Lower leg skin (tissue), 3 donors: ENCODE results near the gene KCND2.

Experiments used
- POLR2A ChIP-seq, 2 donors: fragments of 450-650 bp; IDR thresholded peaks; one replicate each; pipeline ENCODE4 v1.6.1; 2016 to 2017; ENCODE audit warnings: antibody characterized with exemption in 2 of 2, mild to moderate bottlenecking in 1 of 2, moderate library complexity in 1 of 2
- TF ChIP-seq, protein P1 (sequence below), 3 donors: fragments of 450-650 bp; IDR thresholded peaks; one replicate each; pipeline ENCODE4 v1.5.1; 2016; ENCODE audit warnings: antibody characterized with exemption in 3 of 3, mild to moderate bottlenecking in 3 of 3, moderate library complexity in 2 of 3

DNA sequence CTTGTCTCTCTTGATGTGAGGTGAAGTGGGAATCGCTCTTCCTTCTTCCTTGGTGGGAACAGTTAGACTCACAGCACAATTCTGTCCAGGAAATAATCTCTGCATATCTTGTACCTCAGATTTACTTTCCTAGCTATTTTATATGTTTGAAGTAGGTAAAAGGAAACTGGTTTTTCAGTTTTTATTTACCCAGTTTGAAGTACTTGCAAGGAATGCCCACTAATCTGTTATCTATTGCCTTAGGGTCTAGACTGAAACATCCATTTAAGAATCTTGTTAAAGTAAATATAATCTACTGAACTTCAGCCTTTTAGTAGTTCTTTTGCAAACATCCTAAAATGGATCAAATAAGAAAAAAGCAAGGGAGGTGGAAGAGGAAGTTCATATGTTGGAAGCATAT is 229.8 kb downstream of the KCND2 start:
- TF ChIP-seq POLR2A (IDR thresholded peaks at IDR 0.05): no peak
- TF ChIP-seq, protein P1, sequence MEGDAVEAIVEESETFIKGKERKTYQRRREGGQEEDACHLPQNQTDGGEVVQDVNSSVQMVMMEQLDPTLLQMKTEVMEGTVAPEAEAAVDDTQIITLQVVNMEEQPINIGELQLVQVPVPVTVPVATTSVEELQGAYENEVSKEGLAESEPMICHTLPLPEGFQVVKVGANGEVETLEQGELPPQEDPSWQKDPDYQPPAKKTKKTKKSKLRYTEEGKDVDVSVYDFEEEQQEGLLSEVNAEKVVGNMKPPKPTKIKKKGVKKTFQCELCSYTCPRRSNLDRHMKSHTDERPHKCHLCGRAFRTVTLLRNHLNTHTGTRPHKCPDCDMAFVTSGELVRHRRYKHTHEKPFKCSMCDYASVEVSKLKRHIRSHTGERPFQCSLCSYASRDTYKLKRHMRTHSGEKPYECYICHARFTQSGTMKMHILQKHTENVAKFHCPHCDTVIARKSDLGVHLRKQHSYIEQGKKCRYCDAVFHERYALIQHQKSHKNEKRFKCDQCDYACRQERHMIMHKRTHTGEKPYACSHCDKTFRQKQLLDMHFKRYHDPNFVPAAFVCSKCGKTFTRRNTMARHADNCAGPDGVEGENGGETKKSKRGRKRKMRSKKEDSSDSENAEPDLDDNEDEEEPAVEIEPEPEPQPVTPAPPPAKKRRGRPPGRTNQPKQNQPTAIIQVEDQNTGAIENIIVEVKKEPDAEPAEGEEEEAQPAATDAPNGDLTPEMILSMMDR (IDR thresholded peaks at IDR 0.05): no peak
